ENCODE data around the gene GPR6. TPM values are rescaled to one million over a fixed set of nuclear protein-coding genes. Genes with fewer than 3 reads are reported as not detected.
A peak's percentile ranks its signal among the peaks of the same experiment; 100 is the strongest.

GPR6 gene, protein sequence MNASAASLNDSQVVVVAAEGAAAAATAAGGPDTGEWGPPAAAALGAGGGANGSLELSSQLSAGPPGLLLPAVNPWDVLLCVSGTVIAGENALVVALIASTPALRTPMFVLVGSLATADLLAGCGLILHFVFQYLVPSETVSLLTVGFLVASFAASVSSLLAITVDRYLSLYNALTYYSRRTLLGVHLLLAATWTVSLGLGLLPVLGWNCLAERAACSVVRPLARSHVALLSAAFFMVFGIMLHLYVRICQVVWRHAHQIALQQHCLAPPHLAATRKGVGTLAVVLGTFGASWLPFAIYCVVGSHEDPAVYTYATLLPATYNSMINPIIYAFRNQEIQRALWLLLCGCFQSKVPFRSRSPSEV
- not detected in 2 replicates for total RNA-seq

DNA sequence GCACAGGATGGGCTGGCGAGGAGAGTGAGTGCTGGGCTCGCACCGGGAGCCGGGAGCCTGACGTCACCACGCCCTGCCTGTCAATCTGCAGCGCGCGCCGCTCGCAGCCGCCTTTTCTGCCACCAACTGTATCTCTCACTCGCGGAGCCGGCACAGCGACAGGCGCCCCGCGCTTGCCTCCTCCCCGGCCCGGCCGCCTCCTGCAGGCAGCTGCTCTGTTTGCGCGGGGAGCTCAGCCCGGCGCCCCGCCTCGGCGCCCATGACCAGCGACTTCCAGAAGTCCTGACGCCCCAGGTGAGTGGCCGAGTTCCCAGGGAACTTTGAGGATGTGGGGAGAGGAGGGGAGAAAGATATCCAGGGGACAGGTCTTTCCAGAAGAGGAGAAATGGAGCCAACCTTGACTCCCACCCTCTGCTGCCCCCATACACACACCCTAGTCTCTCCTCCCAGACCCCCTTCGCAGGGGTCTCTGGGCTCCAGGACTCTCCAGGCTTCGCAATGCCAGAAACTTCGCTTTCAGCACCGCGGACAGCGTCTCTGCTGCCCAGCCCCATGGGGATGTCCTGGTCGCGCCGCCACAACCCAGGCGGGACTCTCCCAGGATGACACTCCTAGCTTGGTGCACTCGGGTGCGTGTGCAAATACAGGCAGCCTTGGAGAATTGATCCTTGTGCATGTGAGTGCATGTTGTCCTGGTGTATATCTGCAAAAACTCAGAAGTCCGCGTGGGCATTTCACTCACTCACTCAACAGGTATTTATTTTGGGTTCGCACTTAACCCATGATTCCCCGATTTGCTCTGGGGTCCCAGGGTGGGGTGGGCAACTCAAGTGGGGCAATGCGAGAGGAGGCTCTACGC lies at the start of gene GPR6:
GPR6 (plus strand) TSS at position 138 of the 859 bp plus-strand sequence. CDS start 802 bp downstream, outside the sequence.
- H3K27ac Mint-ChIP-seq = no peak within 1 kb of the TSS
- POLR2A ChIA-PET = no interaction called here
- H3K27me3 Mint-ChIP-seq = peaks cover 48% of the 10 kb centered on the region
- no peak within 1 kb of the TSS for H3K4me3 Mint-ChIP-seq
- ATAC-seq (ENCODE audit: low read depth) (peak; percentile 60), DNase-seq (peak; percentile 29)
- no peaks in the 10 kb centered on the region for H3K36me3 Mint-ChIP-seq (ENCODE audit: low read depth)
- TF ChIP-seq, protein P1, sequence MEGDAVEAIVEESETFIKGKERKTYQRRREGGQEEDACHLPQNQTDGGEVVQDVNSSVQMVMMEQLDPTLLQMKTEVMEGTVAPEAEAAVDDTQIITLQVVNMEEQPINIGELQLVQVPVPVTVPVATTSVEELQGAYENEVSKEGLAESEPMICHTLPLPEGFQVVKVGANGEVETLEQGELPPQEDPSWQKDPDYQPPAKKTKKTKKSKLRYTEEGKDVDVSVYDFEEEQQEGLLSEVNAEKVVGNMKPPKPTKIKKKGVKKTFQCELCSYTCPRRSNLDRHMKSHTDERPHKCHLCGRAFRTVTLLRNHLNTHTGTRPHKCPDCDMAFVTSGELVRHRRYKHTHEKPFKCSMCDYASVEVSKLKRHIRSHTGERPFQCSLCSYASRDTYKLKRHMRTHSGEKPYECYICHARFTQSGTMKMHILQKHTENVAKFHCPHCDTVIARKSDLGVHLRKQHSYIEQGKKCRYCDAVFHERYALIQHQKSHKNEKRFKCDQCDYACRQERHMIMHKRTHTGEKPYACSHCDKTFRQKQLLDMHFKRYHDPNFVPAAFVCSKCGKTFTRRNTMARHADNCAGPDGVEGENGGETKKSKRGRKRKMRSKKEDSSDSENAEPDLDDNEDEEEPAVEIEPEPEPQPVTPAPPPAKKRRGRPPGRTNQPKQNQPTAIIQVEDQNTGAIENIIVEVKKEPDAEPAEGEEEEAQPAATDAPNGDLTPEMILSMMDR (IDR thresholded peaks at IDR 0.05) = no peak
- H3K4me1 Mint-ChIP-seq = no peaks in the 10 kb centered on the region
- no peaks in the 10 kb centered on the region for H3K9me3 Mint-ChIP-seq
- CTCF ChIA-PET = no interaction called here
- intact Hi-C loops (cut with micrococcal nuclease) = no loop called here

DNA sequence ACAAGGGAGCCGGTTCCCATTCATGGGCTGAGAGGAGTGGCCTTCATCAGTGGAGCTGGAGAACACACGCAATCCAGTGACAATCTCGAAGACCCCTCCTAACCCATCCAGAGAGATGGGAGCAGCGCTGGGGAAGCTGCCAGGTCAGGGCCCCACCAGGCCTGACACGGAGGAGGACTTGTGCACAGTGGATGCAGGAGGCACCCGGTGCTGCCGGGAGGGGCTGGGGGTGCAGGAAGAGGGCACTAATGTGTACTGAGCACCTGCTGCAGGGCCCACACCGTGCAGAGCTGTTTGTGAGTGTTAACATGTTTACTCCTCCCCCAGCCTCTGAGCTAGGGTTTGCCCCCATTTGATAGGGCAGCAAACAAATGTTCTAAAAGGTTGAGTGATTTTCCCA lies 43.8 kb upstream of the GPR6 start:
- ChIA-PET POLR2A (no interaction called here), CTCF (no interaction called here)
- Mint-ChIP-seq H3K4me1 (peaks cover 9% of the 10 kb centered on the region), H3K4me3 (no peak overlapping the region), H3K9me3 (peaks cover 12% of the 10 kb centered on the region), H3K36me3 (ENCODE audit: low read depth) (no peaks in the 10 kb centered on the region), H3K27me3 (peaks cover 4% of the 10 kb centered on the region), H3K27ac (no peak overlapping the region)
- no peak for DNase-seq
- intact Hi-C loops (cut with micrococcal nuclease) = no loop called here
- ATAC-seq (ENCODE audit: low read depth) = no peak
- TF ChIP-seq, protein P1 (IDR thresholded peaks at IDR 0.05) = no peak

DNA sequence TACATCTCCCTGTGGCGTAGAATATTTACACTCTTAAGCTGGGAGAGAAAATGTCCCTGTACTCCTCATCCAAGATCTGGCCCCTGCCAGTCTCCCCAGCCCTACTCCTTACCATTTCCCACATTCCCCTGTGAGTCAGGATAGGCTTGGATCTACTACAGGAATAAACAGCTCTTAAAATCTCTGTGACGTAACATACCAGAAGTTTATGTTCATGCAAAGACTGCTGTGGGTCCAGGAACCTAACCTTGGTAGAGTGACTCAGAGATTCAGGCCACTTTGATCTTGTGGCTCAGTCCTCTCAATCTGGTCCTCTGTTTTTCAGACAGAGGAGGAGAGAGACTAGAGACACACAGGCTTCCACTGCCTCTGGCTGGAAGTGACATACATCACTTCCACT lies 38.5 kb upstream of the GPR6 start:
- Mint-ChIP-seq H3K36me3 (ENCODE audit: low read depth) (no peaks in the 10 kb centered on the region), H3K27me3 (peaks cover 10% of the 10 kb centered on the region), H3K9me3 (peaks cover 11% of the 10 kb centered on the region), H3K27ac (no peak overlapping the region), H3K4me1 (no peaks in the 10 kb centered on the region), H3K4me3 (no peak overlapping the region)
- ATAC-seq (ENCODE audit: low read depth) (no peak), DNase-seq (no peak)
- intact Hi-C loops (cut with micrococcal nuclease) = no loop called here
- ChIA-PET CTCF (no interaction called here), POLR2A (no interaction called here)
- TF ChIP-seq, protein P1 (IDR thresholded peaks at IDR 0.05) = no peak

DNA sequence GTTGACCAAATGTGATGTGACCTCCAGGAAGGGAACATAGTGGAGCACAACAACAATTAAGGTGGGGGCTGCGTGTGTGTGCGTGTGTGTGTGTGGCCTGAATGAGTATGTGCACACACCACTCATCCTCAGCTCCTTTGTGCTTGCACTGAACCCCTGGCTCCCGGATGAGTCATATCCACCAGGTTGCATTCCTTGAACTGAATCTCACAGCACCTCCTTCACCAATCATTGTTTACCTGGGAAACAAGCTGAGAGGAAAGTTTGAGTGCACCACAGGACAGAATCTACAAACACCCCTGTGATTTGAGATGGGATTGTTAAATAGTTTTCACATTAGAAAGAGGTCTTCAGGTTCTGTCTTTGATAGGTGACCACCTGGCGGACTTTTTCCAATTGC lies 33.7 kb upstream of the GPR6 start:
- ATAC-seq (ENCODE audit: low read depth) = no peak
- TF ChIP-seq, protein P1 (IDR thresholded peaks at IDR 0.05) = no peak
- Mint-ChIP-seq H3K27ac (no peak overlapping the region), H3K27me3 (peaks cover 11% of the 10 kb centered on the region), H3K36me3 (ENCODE audit: low read depth) (no peaks in the 10 kb centered on the region), H3K4me3 (no peak overlapping the region), H3K4me1 (no peaks in the 10 kb centered on the region), H3K9me3 (no peaks in the 10 kb centered on the region)
- CTCF ChIA-PET = no interaction called here
- POLR2A ChIA-PET = no interaction called here
- DNase-seq = no peak
- intact Hi-C loops (cut with micrococcal nuclease) = no loop called here

DNA sequence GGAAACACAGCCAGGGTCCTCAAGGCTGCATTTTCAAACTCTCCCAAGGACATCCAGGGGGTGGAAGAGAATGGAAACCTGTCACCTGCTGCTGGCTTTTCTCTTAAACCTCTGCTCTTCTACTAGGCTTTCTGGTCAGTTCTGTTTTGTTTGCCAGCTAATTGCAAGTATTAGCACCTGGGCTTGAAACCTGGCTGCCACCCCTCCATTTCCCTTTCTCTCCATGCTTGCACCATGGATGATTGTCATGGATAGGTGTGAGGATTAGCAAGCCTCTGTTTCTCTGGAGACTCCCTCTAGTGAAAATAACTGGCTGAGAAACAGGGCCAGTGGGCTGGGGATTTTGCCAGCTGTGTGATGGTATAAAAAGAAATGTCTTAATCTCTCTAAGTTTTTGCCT lies 33.0 kb upstream of the GPR6 start:
- H3K36me3 Mint-ChIP-seq (ENCODE audit: low read depth) = no peaks in the 10 kb centered on the region
- CTCF ChIA-PET = no interaction called here
- no peak overlapping the region for H3K27ac Mint-ChIP-seq
- no peaks in the 10 kb centered on the region for H3K9me3 Mint-ChIP-seq
- peaks cover 15% of the 10 kb centered on the region for H3K27me3 Mint-ChIP-seq
- POLR2A ChIA-PET = no interaction called here
- intact Hi-C loops (cut with micrococcal nuclease) = no loop called here
- H3K4me1 Mint-ChIP-seq = no peaks in the 10 kb centered on the region
- no peak overlapping the region for H3K4me3 Mint-ChIP-seq
- TF ChIP-seq, protein P1 (IDR thresholded peaks at IDR 0.05) = no peak
- ATAC-seq (ENCODE audit: low read depth) = no peak
- no peak for DNase-seq

Measured in activated B cell treated with CpG ODN at 0.5 μM for 24 hours (primary cell).